DND-41 (cell line): ENCODE data around the gene TRIM22.

Experiments used
- CTCF ChIP-seq: IDR thresholded peaks from 2 replicates; pipeline ENCODE4 v1.5.1; 2012; ENCODE audit warnings: borderline replicate concordance, low read length, moderate library complexity, mild to moderate bottlenecking; ENCODE audit not compliant: poor library complexity, severe bottlenecking; ENCODE audit errors: extremely low read depth
- EZH2 ChIP-seq: IDR thresholded peaks from 3 replicates; pipeline ENCODE4 v1.6.1; 2012; ENCODE audit warnings: borderline replicate concordance, low read depth, mild to moderate bottlenecking, moderate library complexity, low read length, inconsistent platforms; ENCODE audit not compliant: severe bottlenecking

- no peak for TF ChIP-seq CTCF
- no peak for TF ChIP-seq EZH2
These were observed 23.2 kb upstream of the TRIM22 start for GRCh38 chr11:5666402-5666793.
